GM23338 (cell line): ENCODE results near the gene CACUL1. TPM values are rescaled to one million over a fixed set of nuclear protein-coding genes. Genes with fewer than 3 reads are reported as not detected.
"Not testable (repeated sequence)": the region's sequence is repeated elsewhere in the genome, so short reads cannot be mapped to it uniquely, and the experiment has no call there.

ENCODE experiments used
- ATAC-seq: fragments of 200-7000 bp; cut with Tn5 transposase; 3 replicates; pipeline ENCODE4 v1.9.1; 2020
- DNase-seq: peaks from one replicate; pipeline ENCODE4 v3.0.0-alpha.2; 2015; ENCODE audit warnings: low spot score
- H2AFZ ChIP-seq: fragments of 200-600 bp; sonication (generic); 2 replicates; pipeline ENCODE4 v1.8.0; 2016; ENCODE audit warnings: antibody characterized with exemption, mild to moderate bottlenecking, moderate library complexity
- H3F3A ChIP-seq: fragments of 200-600 bp; sonication (generic); replicated peaks from 2 replicates; pipeline ENCODE4 v1.8.0; 2017; ENCODE audit warnings: antibody characterized with exemption, mixed run types, low read depth
- H3K27ac ChIP-seq: fragments of 200-600 bp; sonication (generic); 2 replicates; pipeline ENCODE4 v1.6.1; 2016; ENCODE audit warnings: low read depth
- H3K27me3 ChIP-seq: fragments of 200-600 bp; sonication (generic); 2 replicates; pipeline ENCODE4 v1.8.0; 2016; ENCODE audit warnings: mild to moderate bottlenecking, mixed run types, moderate library complexity; ENCODE audit not compliant: insufficient read depth
- H3K36me3 ChIP-seq: fragments of 200-600 bp; sonication (generic); 2 replicates; pipeline ENCODE4 v1.8.0; 2016; ENCODE audit warnings: mild to moderate bottlenecking; ENCODE audit not compliant: insufficient read depth
- H3K4me1 ChIP-seq: fragments of 200-600 bp; sonication (generic); 2 replicates; pipeline ENCODE4 v1.8.0; 2016; ENCODE audit warnings: mild to moderate bottlenecking, moderate library complexity; ENCODE audit not compliant: insufficient read depth
- H3K4me2 ChIP-seq: fragments of 200-600 bp; sonication (generic); 2 replicates; pipeline ENCODE4 v1.7.1; 2017; ENCODE audit warnings: mixed run types
- H3K4me3 ChIP-seq: fragments of 200-600 bp; sonication (generic); 2 replicates; pipeline ENCODE4 v1.6.1; 2016; ENCODE audit warnings: mixed run types
- H3K79me2 ChIP-seq: fragments of 200-600 bp; sonication (generic); replicated peaks from 2 replicates; pipeline ENCODE4 v1.8.0; 2017; ENCODE audit warnings: mild to moderate bottlenecking; ENCODE audit not compliant: insufficient read depth
- H3K9me2 ChIP-seq: fragments of 200-600 bp; sonication (generic); 2 replicates; pipeline ENCODE4 v1.8.0; 2017; ENCODE audit not compliant: insufficient read depth
- H4K20me1 ChIP-seq: fragments of 200-600 bp; sonication (generic); replicated peaks from 2 replicates; pipeline ENCODE4 v1.8.0; 2017; ENCODE audit warnings: mild to moderate bottlenecking; ENCODE audit not compliant: insufficient read depth
- H3K27ac Mint-ChIP-seq: 2 replicates; pipeline ENCODE4 v1.8.0; 2020; ENCODE audit warnings: inconsistent platforms, mild to moderate bottlenecking, moderate library complexity, mixed read lengths
- H3K27me3 Mint-ChIP-seq: 3 replicates; pipeline ENCODE4 v1.8.0; 2022; ENCODE audit warnings: low read depth, mild to moderate bottlenecking, moderate library complexity, mixed read lengths, inconsistent platforms; ENCODE audit not compliant: insufficient read depth, poor library complexity
- H3K36me3 Mint-ChIP-seq: 3 replicates; pipeline ENCODE4 v1.8.0; 2021; ENCODE audit warnings: low read depth, mild to moderate bottlenecking, inconsistent platforms, moderate library complexity, mixed read lengths
- H3K4me1 Mint-ChIP-seq: 3 replicates; pipeline ENCODE4 v1.8.0; 2020; ENCODE audit warnings: mild to moderate bottlenecking, inconsistent platforms, mixed read lengths
- H3K4me3 Mint-ChIP-seq: 3 replicates; pipeline ENCODE4 v1.8.0; 2021; ENCODE audit warnings: moderate library complexity, mild to moderate bottlenecking, inconsistent platforms, mixed read lengths
- H3K9me3 Mint-ChIP-seq: 3 replicates; pipeline ENCODE4 v1.8.0; 2020; ENCODE audit warnings: moderate library complexity, mild to moderate bottlenecking, inconsistent platforms, mixed read lengths
- CREB1 ChIP-seq: fragments of 250-450 bp; sonication (Bioruptor Pico); IDR thresholded peaks from 2 replicates; pipeline ENCODE4 v1.5.0; 2020; ENCODE audit warnings: low read depth, mild to moderate bottlenecking, moderate library complexity
- CTCF ChIP-seq, 2 experiments: fragments of 200-600 bp in 1 of 2; sonication (generic) in 1 of 2; conservative IDR thresholded peaks; 2 replicates each; pipeline versions ENCODE4 v1.5.1 to v1.6.1; 2016 to 2017; ENCODE audit warnings: antibody characterized with exemption in 2 of 2, low read depth in 2 of 2, mild to moderate bottlenecking in 2 of 2, moderate library complexity in 1 of 2
- ETS1 ChIP-seq: IDR thresholded peaks from 2 replicates; pipeline ENCODE4 v1.6.1; 2016; ENCODE audit warnings: antibody characterized with exemption
- EZH2 ChIP-seq: fragments of 200-600 bp; sonication (generic); IDR thresholded peaks from one replicate; pipeline ENCODE4 v1.8.0; 2017; ENCODE audit warnings: antibody characterized with exemption, mild to moderate bottlenecking, low read depth; ENCODE audit not compliant: unreplicated experiment
- EZH2phosphoT487 ChIP-seq: fragments of 200-600 bp; sonication (generic); IDR thresholded peaks from one replicate; pipeline ENCODE4 v1.8.1; 2018; ENCODE audit warnings: antibody characterized with exemption; ENCODE audit not compliant: unreplicated experiment
- JUNB ChIP-seq: IDR thresholded peaks from one replicate; pipeline ENCODE4 v1.6.1; 2016; ENCODE audit warnings: antibody characterized with exemption; ENCODE audit not compliant: unreplicated experiment
- NANOG ChIP-seq: IDR thresholded peaks from 2 replicates; pipeline ENCODE4 v1.6.1; 2016; ENCODE audit warnings: antibody characterized with exemption, borderline replicate concordance
- POLR2AphosphoS5 ChIP-seq: IDR thresholded peaks from 2 replicates; pipeline ENCODE4 v1.6.1; 2016; ENCODE audit warnings: antibody characterized with exemption, low read depth
- REST ChIP-seq: IDR thresholded peaks from one replicate; pipeline ENCODE4 v1.6.1; 2018; ENCODE audit warnings: antibody characterized with exemption; ENCODE audit not compliant: unreplicated experiment
- STAT1 ChIP-seq: IDR thresholded peaks from one replicate; pipeline ENCODE4 v1.6.1; 2016; ENCODE audit warnings: antibody characterized with exemption; ENCODE audit not compliant: unreplicated experiment
- ZNF114 ChIP-seq: fragments of 250-450 bp; sonication (Bioruptor Pico); IDR thresholded peaks from 2 replicates; pipeline ENCODE4 v1.5.0; 2020; ENCODE audit warnings: mild to moderate bottlenecking, moderate library complexity
- ZNF331 ChIP-seq: fragments of 250-450 bp; sonication (Bioruptor Pico); IDR thresholded peaks from 2 replicates; pipeline ENCODE4 v1.5.0; 2020; ENCODE audit warnings: low read depth, mild to moderate bottlenecking, moderate library complexity
- polyA plus RNA-seq: library from polyadenylated mRNA; unstranded; fragments of >200 nt; fragmentation: Nextera tagmentation; extraction: Ambion mirVana; gene quantifications from 2 replicates; pipeline ENCODE4 v1.2.1, GENCODE V29; 2016
- total RNA-seq: library from RNA; depleted of rRNA; stranded (reverse); fragments of >200 nt; shearing (Covaris generic); gene quantifications from 2 replicates; pipeline ENCODE4 v1.2.3, GENCODE V29; 2014

The CACUL1 gene
- total and polyA plus RNA-seq, 2 experiments from 2014 or later: 46.4 to 59.4 TPM

- no peak for TF ChIP-seq ETS1
- no peak for TF ChIP-seq ZNF331
- TF ChIP-seq JUNB: no peak
- no peak for TF ChIP-seq CTCF (conservative IDR thresholded peaks at IDR 0.05; ENCODE audit: low read depth in 2 of 2)
- TF ChIP-seq CREB1 (CRISPR knock-in tag): no peak
- no peak for TF ChIP-seq ZNF114 (CRISPR knock-in tag)
- TF ChIP-seq EZH2phosphoT487: no peak
Observed at GRCh38 chr10:118746246-118746645, 8.5 kb downstream of the CACUL1 start (continued).

GRCh38 chr10:118745056-118745455 lies 9.7 kb downstream of the CACUL1 start:
- no peak for ATAC-seq
- Histone ChIP-seq H3K36me3 (no peaks in the 10 kb centered on the region), H3K4me3 (no peak overlapping the region), H3K79me2 (peaks cover 100% of the 10 kb centered on the region), H4K20me1 (peaks cover 72% of the 10 kb centered on the region), H3K4me1 (peaks cover 17% of the 10 kb centered on the region), H3F3A (no peaks in the 10 kb centered on the region), H3K27me3 (no peaks in the 10 kb centered on the region), H2AFZ (no peak overlapping the region), H3K9me2 (no peaks in the 10 kb centered on the region), H3K27ac (no peak overlapping the region), H3K4me2 (no peak overlapping the region)
- Mint-ChIP-seq H3K4me1 (peaks cover 43% of the 10 kb centered on the region), H3K27ac (no peak overlapping the region), H3K27me3 (peaks cover 2% of the 10 kb centered on the region), H3K4me3 (no peak overlapping the region), H3K9me3 (no peaks in the 10 kb centered on the region), H3K36me3 (peaks cover 14% of the 10 kb centered on the region)
- no peak for DNase-seq
- TF ChIP-seq CREB1 (CRISPR knock-in tag) (no peak), ZNF331 (no peak), JUNB (no peak), EZH2 (no peak), POLR2AphosphoS5 (no peak), REST (no peak), ZNF114 (CRISPR knock-in tag) (no peak), ETS1 (no peak), EZH2phosphoT487 (no peak), STAT1 (no peak), CTCF (conservative IDR thresholded peaks at IDR 0.05; ENCODE audit: low read depth in 2 of 2) (no peak), NANOG (no peak)

GRCh38 chr10:118744346-118744918 lies 10.3 kb downstream of the CACUL1 start:
- Mint-ChIP-seq H3K36me3 (peaks cover 14% of the 10 kb centered on the region), H3K4me1 (peaks cover 47% of the 10 kb centered on the region)
- Histone ChIP-seq H3K79me2 (peaks cover 100% of the 10 kb centered on the region), H3K4me1 (peaks cover 20% of the 10 kb centered on the region), H4K20me1 (peaks cover 75% of the 10 kb centered on the region)
- H3K9me3 Mint-ChIP-seq, H3K9me2 ChIP-seq, H3K27me3 Mint-ChIP-seq, H3F3A ChIP-seq, H3K27ac ChIP-seq, H3K4me2 ChIP-seq, H2AFZ ChIP-seq, H3K27ac Mint-ChIP-seq, H3K4me3 ChIP-seq, H3K36me3 ChIP-seq, H3K27me3 ChIP-seq, DNase-seq, H3K4me3 Mint-ChIP-seq, ATAC-seq: not testable (repeated sequence)
